B cell (primary cell): ENCODE results near the gene NCEH1. TPM values are rescaled to one million over a fixed set of nuclear protein-coding genes. Genes with fewer than 3 reads are reported as not detected.

ENCODE experiments used
- ATAC-seq: fragments of 200-7000 bp; cut with Tn5 transposase; one replicate; pipeline ENCODE4 v1.10.0; 2021; ENCODE audit warnings: low read depth, mild to moderate bottlenecking, moderate number of reproducible peaks, moderate library complexity
- CTCF ChIA-PET: fragments of 350-600 bp; sonication (Branson Sonifier 250); formaldehyde crosslinking; loops from one replicate; lab custom pipeline; 2021; ENCODE audit warnings: antibody characterized with exemption, inconsistent platforms; lab: Charles Lee
- POLR2A ChIA-PET: fragments of 350-600 bp; sonication (Branson Sonifier 250); formaldehyde crosslinking; loops from one replicate; lab custom pipeline; 2021; ENCODE audit warnings: antibody characterized with exemption; lab: Charles Lee
- DNase-seq: peaks from one replicate; pipeline ENCODE4 v3.0.0; 2013
- H2AFZ ChIP-seq: 2 replicates; pipeline ENCODE4 v1.6.1; 2012; ENCODE audit warnings: mild to moderate bottlenecking, low read depth, low read length; ENCODE audit not compliant: insufficient read depth, poor library complexity, severe bottlenecking
- H3K27ac ChIP-seq, 2 donors: 1 replicate in 1 of 2; 2 replicates in 1 of 2; pipeline ENCODE4 v1.5.1; 2012 to 2013; ENCODE audit warnings: low read length in 2 of 2, mild to moderate bottlenecking in 2 of 2, moderate library complexity in 1 of 2
- H3K27me3 ChIP-seq, 4 experiments: fragments of 200-600 bp in 1 of 4; sonication (generic) in 1 of 4; replicated peaks in 1 of 4; 1 replicate in 2 of 4; 2 replicates in 2 of 4; pipeline versions ENCODE4 v1.6.1 to v1.7.0; 2013 to 2016; ENCODE audit warnings: low read length in 3 of 4, mild to moderate bottlenecking in 2 of 4, mixed read lengths in 1 of 4, moderate library complexity in 1 of 4; ENCODE audit not compliant: insufficient read depth in 4 of 4, control insufficient read depth in 3 of 4; ENCODE audit errors: control extremely low read depth in 1 of 4
- H3K36me3 ChIP-seq, 2 experiments: replicated peaks in 1 of 2; 1 replicate in 1 of 2; 2 replicates in 1 of 2; pipeline versions ENCODE4 v1.6.1 to v1.7.1; 2013; ENCODE audit warnings: low read length in 1 of 2; ENCODE audit not compliant: insufficient read depth in 2 of 2, control insufficient read depth in 1 of 2; ENCODE audit errors: control extremely low read depth in 1 of 2, extremely low read depth in 1 of 2
- H3K4me1 ChIP-seq, 2 donors: fragments of 200-600 bp in 1 of 2; sonication (generic) in 1 of 2; 1 replicate in 1 of 2; 2 replicates in 1 of 2; pipeline versions ENCODE4 v1.5.1 to v1.6.1; 2013 to 2017; ENCODE audit warnings: low read length in 2 of 2; ENCODE audit not compliant: control insufficient read depth in 2 of 2, insufficient read depth in 2 of 2
- H3K4me2 ChIP-seq: replicated peaks from 2 replicates; pipeline ENCODE3; 2012; ENCODE audit warnings: mild to moderate bottlenecking, low read depth, low read length; ENCODE audit not compliant: poor library complexity, severe bottlenecking
- H3K4me3 ChIP-seq, 5 experiments: fragments of 200-600 bp in 1 of 5; sonication (generic) in 1 of 5; 1 replicate in 3 of 5; 2 replicates in 2 of 5; pipeline versions ENCODE4 v1.5.1 to v1.7.0; 2011 to 2016; ENCODE audit warnings: low read length in 4 of 5, mild to moderate bottlenecking in 4 of 5, low read depth in 2 of 5, control low read depth in 1 of 5, moderate library complexity in 1 of 5; ENCODE audit not compliant: insufficient read depth in 1 of 5; ENCODE audit errors: control extremely low read depth in 1 of 5, extremely low read depth in 1 of 5
- H3K79me2 ChIP-seq: fragments of 200-600 bp; sonication (generic); one replicate; pipeline ENCODE4 v1.6.0; 2016; ENCODE audit warnings: low read length; ENCODE audit not compliant: control insufficient read depth, insufficient read depth
- H3K9ac ChIP-seq: fragments of 200-600 bp; sonication (generic); 2 replicates; pipeline ENCODE4 v1.6.1; 2017; ENCODE audit warnings: mild to moderate bottlenecking, low read length, moderate library complexity
- H3K9me3 ChIP-seq, 3 donors: one replicate each; pipeline versions ENCODE4 v1.6.1 to v1.7.1; 2013; ENCODE audit warnings: low read length in 2 of 3; ENCODE audit not compliant: control insufficient read depth in 2 of 3, insufficient read depth in 1 of 3; ENCODE audit errors: control extremely low read depth in 1 of 3
- H4K20me1 ChIP-seq: 2 replicates; pipeline ENCODE4 v1.6.0; 2012; ENCODE audit warnings: mild to moderate bottlenecking, low read length; ENCODE audit not compliant: insufficient read depth, control insufficient read depth, poor library complexity, severe bottlenecking
- H3K27ac Mint-ChIP-seq: one replicate; pipeline ENCODE4 v1.8.0; 2021; ENCODE audit warnings: mixed read lengths
- H3K27me3 Mint-ChIP-seq: one replicate; pipeline ENCODE4 v1.8.0; 2021; ENCODE audit warnings: mixed read lengths
- H3K4me1 Mint-ChIP-seq: one replicate; pipeline ENCODE4 v1.8.0; 2021; ENCODE audit warnings: mixed read lengths
- H3K4me3 Mint-ChIP-seq: one replicate; pipeline ENCODE4 v1.8.0; 2021; ENCODE audit warnings: mixed read lengths
- H3K9me3 Mint-ChIP-seq: one replicate; pipeline ENCODE4 v1.8.0; 2022; ENCODE audit warnings: mixed read lengths; ENCODE audit not compliant: insufficient read depth
- CTCF ChIP-seq: fragments of 200-600 bp; IDR thresholded peaks from one replicate; pipeline ENCODE4 v1.8.0; 2022; ENCODE audit warnings: antibody characterized with exemption, mild to moderate bottlenecking
- EZH2 ChIP-seq: IDR thresholded peaks from 2 replicates; pipeline ENCODE4 v1.6.1; 2012; ENCODE audit warnings: borderline replicate concordance, low read depth, mild to moderate bottlenecking, moderate library complexity, low read length; ENCODE audit not compliant: insufficient read depth, poor library complexity, severe bottlenecking
- WGBS: methylation state at CpG from one replicate; pipeline ENCODE4 v1.1.5; 2013; ENCODE audit warnings: missing lambda C conversion rate; ENCODE audit not compliant: insufficient coverage; 5-methylcytosine and 5-hydroxymethylcytosine counted together
- intact Hi-C: fragments of 100-400 bp; cut with micrococcal nuclease; formaldehyde crosslinking; loops from one replicate; pipeline ENCODE4 v1.10.0; 2022
- polyA plus RNA-seq: library from polyadenylated mRNA; depleted of rRNA; stranded (reverse); fragments of >200 nt; gene quantifications from 2 replicates; pipeline ENCODE4 v1.2.3, GENCODE V29; 2012
- total RNA-seq, 2 donors: library from RNA; stranded (reverse); fragments of 120-200 nt in 1 of 2; gene quantifications; 1 replicate in 1 of 2; 2 replicates in 1 of 2; pipeline versions ENCODE4 v1.2.3 to v1.2.4, GENCODE V29; 2013 to 2022

Gene NCEH1
- total and polyA plus RNA-seq, 2 donors (not counting 1 experiment from before 2014, with no cell fraction given) = 3.4 to 8.6 TPM

- TF ChIP-seq EZH2 (no peak), CTCF (no peak)
- Histone ChIP-seq H3K4me3 (no peak overlapping the region), H3K9ac (no peak overlapping the region), H3K4me1 (peaks cover 7 to 13% of the 10 kb centered on the region in 2 donors), H3K9me3 (peaks cover 0 to 3% (median 0%) of the 10 kb centered on the region in 3 donors), H3K27me3 (no peaks in the 10 kb centered on the region), H3K27ac (no peak overlapping the region), H4K20me1 (no peaks in the 10 kb centered on the region), H3K79me2 (no peaks in the 10 kb centered on the region), H3K36me3 (no peaks in the 10 kb centered on the region), H3K4me2 (no peak overlapping the region), H2AFZ (no peak overlapping the region)
- intact Hi-C loops = no loop called here
- H3K27ac Mint-ChIP-seq = no peak overlapping the region
- 73% methylated on average over 2 of the region's 2 CpGs for WGBS
- CTCF ChIA-PET = no interaction called here
- H3K4me1 Mint-ChIP-seq = peaks cover 5% of the 10 kb centered on the region
- no peak overlapping the region for H3K4me3 Mint-ChIP-seq
- POLR2A ChIA-PET = no interaction called here
- H3K9me3 Mint-ChIP-seq = no peaks in the 10 kb centered on the region
- DNase-seq (no peak), ATAC-seq (no peak)
- peaks cover 3% of the 10 kb centered on the region for H3K27me3 Mint-ChIP-seq
These were observed 35.6 kb upstream of the NCEH1 start for GRCh38 chr3:172746475-172746874.

- no peak for ATAC-seq
- Mint-ChIP-seq H3K9me3 (no peaks in the 10 kb centered on the region), H3K4me3 (no peak overlapping the region), H3K27ac (no peak overlapping the region), H3K4me1 (no peaks in the 10 kb centered on the region), H3K27me3 (peaks cover 22% of the 10 kb centered on the region)
- Histone ChIP-seq H3K27me3 (peaks cover 0 to 5% (median 2%) of the 10 kb centered on the region in 4 experiments), H4K20me1 (no peaks in the 10 kb centered on the region), H3K4me2 (no peak overlapping the region), H3K4me1 (no peaks in the 10 kb centered on the region), H3K9ac (no peak overlapping the region), H3K9me3 (no peaks in the 10 kb centered on the region), H3K27ac (no peak overlapping the region), H2AFZ (no peak overlapping the region), H3K79me2 (no peaks in the 10 kb centered on the region), H3K36me3 (no peaks in the 10 kb centered on the region), H3K4me3 (no peak overlapping the region)
- 86% methylated on average over 1 of the region's 1 CpG for WGBS
- intact Hi-C loops = no loop called here
- TF ChIP-seq CTCF (no peak), EZH2 (no peak)
- CTCF ChIA-PET = interaction anchor here (1.5 kb wide), 1 partner anchor 10 kb away, joined by 3 read pairs; no protein-coding TSS in a partner anchor
- POLR2A ChIA-PET = no interaction called here
- DNase-seq = no peak
These were observed 28.6 kb upstream of the NCEH1 start for GRCh38 chr3:172739462-172739861.
